ENCODE measurements around the gene FAM170B. TPM values are rescaled to one million over a fixed set of nuclear protein-coding genes. Genes with fewer than 3 reads are reported as not detected.

FAM170B gene
- total and polyA plus RNA-seq, 2 of the 4 experiments (the other 2 are of a cell fraction), result not detected

GRCh38 chr10:49093922-49094321 lies 39.9 kb downstream of the FAM170B start:
- no peak overlapping the region for H2BK20ac ChIP-seq (ENCODE audit: low read depth, low read length)
- DNase-seq (no peak), ATAC-seq (ENCODE audit: low read depth) (no peak)
- no peak overlapping the region for H2AK9ac ChIP-seq (replicated peaks; ENCODE audit: low read depth, low read length, poor library complexity)
- H4K91ac ChIP-seq (ENCODE audit: insufficient read depth, low read depth, low read length), result no peak overlapping the region
- H3K27ac ChIP-seq (ENCODE audit: insufficient read depth, low read length), result no peak overlapping the region
- in situ Hi-C loops (cut with MboI; ENCODE audit: low sequenced_read_pairs) (no loop called here), intact Hi-C loops (cut with micrococcal nuclease) (no loop called here), dilution Hi-C loops (cut with HindIII; ENCODE audit: low sequenced_read_pairs, unreplicated experiment) (no loop called here)
- H3K36me3 ChIP-seq (ENCODE audit: control insufficient read depth, insufficient read depth, low read length), result peaks cover 3% of the 10 kb centered on the region; the same call in 1 of the 2 replicates
- no peak overlapping the region for H3K9ac ChIP-seq (ENCODE audit: low read depth, low read length)
- no peaks in the 10 kb centered on the region; a peak in 2 of 4 replicates for H3K79me1 ChIP-seq (ENCODE audit: low read depth in 1 of 2, low read length in 2 of 2)
- H3K4me2 ChIP-seq (ENCODE audit: low read depth, low read length), result no peak overlapping the region
- WGBS, 2 experiments (ENCODE audit: extremely low coverage in 2 of 2, insufficient read length in 1 of 2), result no CpG with 5 or more reads among the region's 10 CpGs
- no peak overlapping the region for H2BK15ac ChIP-seq (ENCODE audit: low read depth, low read length)
- H3K56ac ChIP-seq (ENCODE audit: extremely low read depth, insufficient read depth, low read length), result no peak overlapping the region
- H4K5ac ChIP-seq (ENCODE audit: low read depth, low read length), result no peak overlapping the region
- H3K9me1 ChIP-seq (ENCODE audit: insufficient read depth, low read length), result peaks cover 4% of the 10 kb centered on the region; the same call in 1 of the 2 replicates
- H3K14ac ChIP-seq (replicated peaks; ENCODE audit: low read depth, low read length), result no peak overlapping the region
- H3K18ac ChIP-seq (ENCODE audit: low read depth, low read length), result no peak overlapping the region
- H3K27me3 ChIP-seq (ENCODE audit: control insufficient read depth, insufficient read depth, low read length), result no peaks in the 10 kb centered on the region
- peaks cover 6% of the 10 kb centered on the region; the same call in 1 of the 2 replicates for H3K4me1 ChIP-seq (ENCODE audit: control insufficient read depth, insufficient read depth, low read length)
- POLR2A ChIA-PET (ENCODE audit: unreplicated experiment), result no interaction called here
- H2AK5ac ChIP-seq (ENCODE audit: low read depth, low read length), result no peak overlapping the region
- no peak overlapping the region for H3K4ac ChIP-seq (ENCODE audit: low read depth, low read length)
- H2BK5ac ChIP-seq (ENCODE audit: low read depth, low read length, poor library complexity, severe bottlenecking), result no peak overlapping the region
- TF ChIP-seq FOS (IDR thresholded peaks at IDR 0.05; ENCODE audit: low read depth, low read length), result no peak
- H4K20me1 ChIP-seq (ENCODE audit: insufficient read depth, low read length), result 0 out of 2 replicates have a peak, but pooled peaks cover 4% of the 10 kb centered on the region
- H3K23ac ChIP-seq (ENCODE audit: low read depth, low read length), result no peak overlapping the region
- no peak overlapping the region for H4K8ac ChIP-seq (ENCODE audit: low read depth in 2 of 2, low read length in 2 of 2)
- H2AFZ ChIP-seq (replicated peaks; ENCODE audit: low read length, poor library complexity), result no peak overlapping the region
- CTCF ChIA-PET, result no interaction called here
- H3K9me3 ChIP-seq (ENCODE audit: control insufficient read depth, insufficient read depth, low read length), result no peaks in the 10 kb centered on the region
- BruUV-seq (replicated peaks), result no TSS peak
- no peak overlapping the region for H3K4me3 ChIP-seq (ENCODE audit: insufficient read depth, low read depth, low read length)
- no peak overlapping the region for H2BK120ac ChIP-seq (ENCODE audit: low read depth, low read length)

Data from IMR-90 (cell line).